ENCODE results near the gene LRP10.

GRCh38 chr14:22918804-22919600, 47.5 kb downstream of the LRP10 start, which contains the start of gene RBM23:
- TF ChIP-seq POLR2AphosphoS5 (IDR thresholded peaks at IDR 0.05; ENCODE audit: low read depth, low read length) (peak; percentile 86), POLR2A (IDR thresholded peaks at IDR 0.05; ENCODE audit: low read depth, low read length) (peak; percentile 85), TAF1 (IDR thresholded peaks at IDR 0.05; ENCODE audit: low read depth, low read length) (peak; percentile 61; the same call in 1 of the 2 replicates), PAX5 (IDR thresholded peaks at IDR 0.05; ENCODE audit: insufficient read depth, low read length, severe bottlenecking) (no peak)
